NB4 (cell line): ENCODE measurements around the gene MAGEC3.

Experiments used
- DNase-seq: peaks from one replicate; pipeline ENCODE4 v3.0.0; 2010; ENCODE audit warnings: low read depth
- H3K4me3 ChIP-seq: one replicate; pipeline ENCODE4 v1.5.1; 2011; ENCODE audit warnings: mild to moderate bottlenecking, low read depth, low read length, moderate library complexity
- CTCF ChIP-seq: IDR thresholded peaks from one replicate; pipeline ENCODE4 v1.5.1; 2012; ENCODE audit warnings: low read depth, low read length
- MAX ChIP-seq: IDR thresholded peaks from 2 replicates; pipeline ENCODE4 v1.6.1; 2011; ENCODE audit warnings: low read depth, low read length
- MYC ChIP-seq: IDR thresholded peaks from 2 replicates; pipeline ENCODE4 v1.6.1; 2011; ENCODE audit warnings: low read depth, low read length
- POLR2A ChIP-seq: IDR thresholded peaks from 2 replicates; pipeline ENCODE4 v1.6.1; 2011; ENCODE audit warnings: mild to moderate bottlenecking; ENCODE audit not compliant: insufficient read length; ENCODE audit errors: extremely low read depth

The MAGEC3 gene

GRCh38 chrX:141934059-141934641 is 96.0 kb downstream of the MAGEC3 start:
- TF ChIP-seq POLR2A: no peak
- no peak for TF ChIP-seq CTCF
- TF ChIP-seq MYC: no peak
- no peak for TF ChIP-seq MAX

GRCh38 chrX:141935645-141936044 is 97.5 kb downstream of the MAGEC3 start:
- TF ChIP-seq CTCF: no peak
- no peak for TF ChIP-seq POLR2A
- TF ChIP-seq MAX: no peak
- TF ChIP-seq MYC: no peak
- H3K4me3 ChIP-seq: no peak overlapping the region
- no peak for DNase-seq

More at GRCh38 chrX:141934059-141934641, 96.0 kb downstream of the MAGEC3 start:
- no peak for DNase-seq
- H3K4me3 ChIP-seq: no peak overlapping the region

- no peak overlapping the region for H3K4me3 ChIP-seq
- TF ChIP-seq CTCF: no peak
- TF ChIP-seq POLR2A: no peak
- TF ChIP-seq MAX: no peak
- TF ChIP-seq MYC: no peak
- DNase-seq: peak; percentile 1
Measured at GRCh38 chrX:141936080-141936479, 98.0 kb downstream of the MAGEC3 start.

- no peak for DNase-seq
- H3K4me3 ChIP-seq: no peak overlapping the region
- TF ChIP-seq CTCF (no peak), POLR2A (no peak), MYC (no peak), MAX (no peak)
Measured at GRCh38 chrX:141941234-141941633, 103.1 kb downstream of the MAGEC3 start.

- TF ChIP-seq MAX: no peak
- no peak for TF ChIP-seq CTCF
- TF ChIP-seq POLR2A: no peak
- TF ChIP-seq MYC: no peak
Measured at GRCh38 chrX:141945426-141945825, 107.3 kb downstream of the MAGEC3 start.

More at GRCh38 chrX:141945426-141945825, 107.3 kb downstream of the MAGEC3 start:
- DNase-seq: no peak
- no peak overlapping the region for H3K4me3 ChIP-seq
